T-cell (primary cell): ENCODE measurements around the gene FHIT. TPM values are rescaled to one million over a fixed set of nuclear protein-coding genes. Genes with fewer than 3 reads are reported as not detected.
"Not testable (repeated sequence)": the region's sequence is repeated elsewhere in the genome, so short reads cannot be mapped to it uniquely, and the experiment has no call there.

Source experiments
- ATAC-seq, 4 experiments: fragments of 200-7000 bp in 3 of 4; fragments of 150-1000 bp in 1 of 4; cut with Tn5 transposase; replicated peaks in 1 of 4; 1 replicate in 3 of 4; 2 replicates in 1 of 4; pipeline ENCODE4 v1.10.0; 2021; ENCODE audit warnings: moderate library complexity in 3 of 4, mild to moderate bottlenecking in 2 of 4, moderate number of reproducible peaks in 1 of 4
- CTCF ChIA-PET, 2 donors: fragments of 300-600 bp; sonication (Branson Sonifier 250); formaldehyde crosslinking; loops; one replicate each; lab custom pipeline; 2022; ENCODE audit warnings: antibody characterized with exemption in 2 of 2; lab: Charles Lee
- POLR2A ChIA-PET, 2 donors: fragments of 300-600 bp; sonication (Branson Sonifier 250); formaldehyde crosslinking; loops; one replicate each; lab custom pipeline; 2022; ENCODE audit warnings: antibody characterized with exemption in 2 of 2; lab: Charles Lee
- DNase-seq, 35 experiments: peaks; one replicate each; pipeline versions ENCODE4 v3.0.0 to v3.0.0-alpha.2; 2013 to 2023
- H3K27ac ChIP-seq: one replicate; pipeline ENCODE4 v1.5.1; 2013; ENCODE audit warnings: low read length
- H3K27me3 ChIP-seq, 2 experiments: replicated peaks in 1 of 2; 1 replicate in 1 of 2; 2 replicates in 1 of 2; pipeline versions ENCODE4 v1.6.1 to v1.7.0; 2013; ENCODE audit warnings: low read length in 1 of 2, mixed read lengths in 1 of 2; ENCODE audit not compliant: control insufficient read depth in 2 of 2, insufficient read depth in 2 of 2; ENCODE audit errors: extremely low read depth in 1 of 2
- H3K36me3 ChIP-seq, 2 donors: 1 replicate in 1 of 2; 2 replicates in 1 of 2; pipeline versions ENCODE4 v1.6.1 to v1.7.0; 2013; ENCODE audit warnings: low read length in 1 of 2; ENCODE audit not compliant: control insufficient read depth in 2 of 2, insufficient read depth in 1 of 2; ENCODE audit errors: extremely low read depth in 1 of 2
- H3K4me1 ChIP-seq, 2 experiments: 1 replicate in 1 of 2; 2 replicates in 1 of 2; pipeline versions ENCODE4 v1.6.1 to v1.7.0; 2013; ENCODE audit warnings: low read length in 2 of 2, mixed read lengths in 1 of 2; ENCODE audit not compliant: insufficient read depth in 2 of 2, control insufficient read depth in 1 of 2; ENCODE audit errors: extremely low read depth in 1 of 2
- H3K4me3 ChIP-seq, 2 donors: 1 replicate in 1 of 2; 2 replicates in 1 of 2; pipeline versions ENCODE4 v1.5.1 to v1.7.0; 2013; ENCODE audit warnings: mild to moderate bottlenecking in 2 of 2, low read length in 1 of 2, moderate library complexity in 1 of 2; ENCODE audit not compliant: control insufficient read depth in 1 of 2; ENCODE audit errors: extremely low read depth in 1 of 2
- H3K9me3 ChIP-seq: 2 replicates; pipeline ENCODE4 v1.7.0; 2013
- H3K27ac Mint-ChIP-seq, 2 donors: one replicate each; pipeline ENCODE4 v1.8.0; 2020 to 2021; ENCODE audit warnings: mild to moderate bottlenecking in 2 of 2, mixed read lengths in 2 of 2
- H3K27me3 Mint-ChIP-seq, 2 donors: one replicate each; pipeline ENCODE4 v1.8.0; 2021 to 2022; ENCODE audit warnings: mixed read lengths in 2 of 2
- H3K36me3 Mint-ChIP-seq: one replicate; pipeline ENCODE4 v1.8.0; 2021; ENCODE audit warnings: mixed read lengths
- H3K4me1 Mint-ChIP-seq, 3 donors: one replicate each; pipeline ENCODE4 v1.8.0; 2020 to 2022; ENCODE audit warnings: mixed read lengths in 3 of 3, mild to moderate bottlenecking in 1 of 3
- H3K4me3 Mint-ChIP-seq, 3 donors: one replicate each; pipeline ENCODE4 v1.8.0; 2020 to 2022; ENCODE audit warnings: mild to moderate bottlenecking in 3 of 3, mixed read lengths in 3 of 3, moderate library complexity in 3 of 3
- H3K9me3 Mint-ChIP-seq, 3 donors: one replicate each; pipeline ENCODE4 v1.8.0; 2020 to 2022; ENCODE audit warnings: mixed read lengths in 3 of 3
- WGBS: methylation state at CpG from one replicate; pipeline ENCODE4 v1.1.5; 2013; ENCODE audit warnings: missing lambda C conversion rate; ENCODE audit not compliant: insufficient coverage; 5-methylcytosine and 5-hydroxymethylcytosine counted together
- total RNA-seq, 35 experiments: library from RNA in 6 of 35; stranded (reverse) in 6 of 35; fragments of 120-200 nt in 1 of 35; gene quantifications; one replicate each; pipeline versions ENCODE4 v1.2.1 to v1.2.4 and lab custom pipeline; 2013 to 2026

The FHIT gene
- total RNA-seq, 5 donors from 2014 or later (not counting 1 experiment from before 2014, with no cell fraction given): 33.1 to 197 (median 78.3) TPM

- H3K4me3 ChIP-seq, H3K27ac Mint-ChIP-seq, H3K27me3 ChIP-seq, H3K36me3 Mint-ChIP-seq, H3K27ac ChIP-seq, H3K9me3 ChIP-seq, POLR2A ChIA-PET, H3K4me1 ChIP-seq, DNase-seq, CTCF ChIA-PET, H3K27me3 Mint-ChIP-seq, ATAC-seq, H3K36me3 ChIP-seq, H3K9me3 Mint-ChIP-seq, H3K4me3 Mint-ChIP-seq, H3K4me1 Mint-ChIP-seq: not testable (repeated sequence)
- WGBS: 92% methylated on average over 8 of the region's 10 CpGs
These were observed 362.3 kb downstream of the FHIT start for GRCh38 chr3:60888952-60889351.

DNA sequence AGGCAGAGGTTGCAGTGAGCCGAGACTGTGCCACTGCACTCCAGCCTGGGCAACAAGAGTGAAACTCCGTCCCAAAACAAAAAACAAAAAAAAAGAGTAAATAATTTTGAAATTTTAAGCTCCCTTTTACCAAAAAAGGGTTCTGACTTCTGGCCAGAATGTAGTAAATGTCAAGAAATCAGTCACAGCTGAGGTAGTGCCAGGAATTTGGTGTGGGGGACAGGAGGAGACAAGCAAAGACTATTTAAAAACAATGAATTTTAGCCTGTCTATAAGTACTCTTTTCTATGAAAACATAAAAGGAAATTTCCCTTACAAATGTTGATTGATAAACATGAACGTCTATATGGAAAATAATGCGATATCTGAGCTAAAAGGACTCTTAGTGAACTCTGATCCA is 363.7 kb downstream of the FHIT start:
- no CpG with 5 or more reads among the region's 4 CpGs for WGBS
- H3K27me3 Mint-ChIP-seq: no peaks in the 10 kb centered on the region
- peaks cover 1 to 7% (median 5%) of the 10 kb centered on the region in 3 donors for H3K9me3 Mint-ChIP-seq
- Histone ChIP-seq H3K27ac (no peak overlapping the region), H3K36me3 (no peaks in the 10 kb centered on the region), H3K27me3 (no peaks in the 10 kb centered on the region), H3K9me3 (no peaks in the 10 kb centered on the region), H3K4me3 (no peak overlapping the region), H3K4me1 (no peaks in the 10 kb centered on the region)
- ChIA-PET POLR2A (no interaction called here), CTCF (no interaction called here)
- DNase-seq (no peak), ATAC-seq (no peak)
- no peaks in the 10 kb centered on the region for H3K36me3 Mint-ChIP-seq
- H3K4me1 Mint-ChIP-seq: no peaks in the 10 kb centered on the region
- H3K27ac Mint-ChIP-seq: no peak overlapping the region
- no peak overlapping the region for H3K4me3 Mint-ChIP-seq

GRCh38 chr3:60886518-60886917 is 364.7 kb downstream of the FHIT start:
- Mint-ChIP-seq H3K4me3 (no peak overlapping the region), H3K27me3 (no peaks in the 10 kb centered on the region), H3K36me3 (no peaks in the 10 kb centered on the region), H3K9me3 (peaks cover 11 to 12% (median 12%) of the 10 kb centered on the region in 3 donors), H3K4me1 (no peaks in the 10 kb centered on the region), H3K27ac (no peak overlapping the region)
- DNase-seq (no peak), ATAC-seq (no peak)
- ChIA-PET POLR2A (no interaction called here), CTCF (interaction anchor here in 1 of 2 donors (0.6 kb wide), 1 partner anchor 393 kb away, joined by 3 read pairs; no protein-coding TSS in a partner anchor)
- H3K4me1 ChIP-seq: no peaks in the 10 kb centered on the region
- no peaks in the 10 kb centered on the region for H3K27me3 ChIP-seq
- no peaks in the 10 kb centered on the region for H3K9me3 ChIP-seq
- no peaks in the 10 kb centered on the region for H3K36me3 ChIP-seq
- WGBS: no CpG with 5 or more reads among the region's 1 CpG
- no peak overlapping the region for H3K4me3 ChIP-seq
- H3K27ac ChIP-seq: no peak overlapping the region

DNA sequence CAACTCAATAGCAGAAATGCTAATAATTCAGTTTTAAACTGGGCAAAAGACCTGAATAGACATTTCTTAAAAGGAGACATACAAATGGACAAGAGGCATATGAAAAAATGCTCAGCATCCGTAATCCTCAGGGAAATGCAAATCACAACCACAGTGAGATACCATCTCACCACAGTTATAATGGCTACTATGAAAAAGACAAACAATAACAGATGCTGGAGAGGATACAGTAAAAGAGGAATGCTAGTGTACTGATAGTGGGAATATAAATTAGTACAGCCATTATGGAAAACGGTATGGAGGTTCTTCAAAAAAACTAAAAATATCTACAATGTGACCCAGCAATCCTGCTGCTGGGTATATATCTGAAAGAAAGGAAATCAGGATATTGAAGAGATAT is 367.2 kb downstream of the FHIT start:
- Mint-ChIP-seq H3K36me3 (peaks cover 3% of the 10 kb centered on the region), H3K27me3 (no peaks in the 10 kb centered on the region), H3K27ac (no peak overlapping the region), H3K4me1 (no peaks in the 10 kb centered on the region), H3K4me3 (no peak overlapping the region), H3K9me3 (peaks cover 13 to 30% (median 18%) of the 10 kb centered on the region in 3 donors)
- Histone ChIP-seq H3K27ac (no peak overlapping the region), H3K4me1 (no peaks in the 10 kb centered on the region), H3K36me3 (no peaks in the 10 kb centered on the region), H3K27me3 (no peaks in the 10 kb centered on the region), H3K9me3 (peaks cover 2% of the 10 kb centered on the region), H3K4me3 (no peak overlapping the region)
- CTCF ChIA-PET: interaction anchor here in 1 of 2 donors (0.7 kb wide), 1 partner anchor 1396 kb away, joined by 3 read pairs; no protein-coding TSS in a partner anchor
- POLR2A ChIA-PET: no interaction called here
- no peak for DNase-seq
- WGBS: no CpG with 5 or more reads among the region's 2 CpGs
- ATAC-seq: no peak

- H3K4me3 Mint-ChIP-seq: no peak overlapping the region
- 86% methylated on average over 1 of the region's 1 CpG for WGBS
- peaks cover 6% of the 10 kb centered on the region for H3K36me3 Mint-ChIP-seq
- H3K9me3 ChIP-seq: peaks cover 2% of the 10 kb centered on the region
- H3K4me1 Mint-ChIP-seq: no peaks in the 10 kb centered on the region
- no peak for DNase-seq
- no peaks in the 10 kb centered on the region for H3K4me1 ChIP-seq
- no peak overlapping the region for H3K27ac Mint-ChIP-seq
- peaks cover 7 to 23% (median 13%) of the 10 kb centered on the region in 3 donors for H3K9me3 Mint-ChIP-seq
- H3K27me3 ChIP-seq: no peaks in the 10 kb centered on the region
- ChIA-PET POLR2A (no interaction called here), CTCF (no interaction called here)
- H3K4me3 ChIP-seq: no peak overlapping the region
- no peak for ATAC-seq
- H3K27me3 Mint-ChIP-seq: no peaks in the 10 kb centered on the region
- H3K27ac ChIP-seq: no peak overlapping the region
- no peaks in the 10 kb centered on the region for H3K36me3 ChIP-seq
These were observed 374.1 kb downstream of the FHIT start for GRCh38 chr3:60877188-60877587.

DNA sequence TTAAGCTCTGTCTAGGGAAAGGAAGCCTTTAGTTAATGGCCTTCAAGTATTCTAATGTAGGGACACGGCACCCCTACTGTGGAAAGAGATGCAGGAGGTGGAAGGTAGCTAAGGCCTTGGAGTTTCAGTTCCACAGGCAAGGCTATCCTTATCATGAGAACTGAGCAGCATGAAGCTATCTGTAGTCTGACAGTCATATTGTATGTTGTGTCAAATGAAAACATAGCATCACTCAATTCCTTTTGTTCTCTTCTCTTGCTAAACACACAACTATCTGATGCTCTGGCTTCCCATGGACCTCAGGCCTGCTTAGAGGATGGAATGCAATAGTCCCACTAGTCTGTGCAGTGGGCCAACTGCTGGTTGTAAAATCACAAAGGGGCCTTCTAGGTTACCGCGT is 380.9 kb downstream of the FHIT start:
- peaks cover 3 to 9% (median 4%) of the 10 kb centered on the region in 3 donors for H3K9me3 Mint-ChIP-seq
- no peaks in the 10 kb centered on the region for H3K36me3 ChIP-seq
- peaks cover 3% of the 10 kb centered on the region for H3K36me3 Mint-ChIP-seq
- H3K27ac Mint-ChIP-seq: no peak overlapping the region
- H3K9me3 ChIP-seq: no peaks in the 10 kb centered on the region
- CTCF ChIA-PET: no interaction called here
- H3K27me3 ChIP-seq: no peaks in the 10 kb centered on the region
- no peaks in the 10 kb centered on the region for H3K4me1 ChIP-seq
- no peak overlapping the region for H3K4me3 ChIP-seq
- POLR2A ChIA-PET: no interaction called here
- H3K27me3 Mint-ChIP-seq: no peaks in the 10 kb centered on the region
- H3K27ac ChIP-seq: no peak overlapping the region
- no peak overlapping the region for H3K4me3 Mint-ChIP-seq
- ATAC-seq: no peak
- H3K4me1 Mint-ChIP-seq: no peaks in the 10 kb centered on the region
- WGBS: 76% methylated on average over 3 of the region's 3 CpGs
- DNase-seq: no peak

DNA sequence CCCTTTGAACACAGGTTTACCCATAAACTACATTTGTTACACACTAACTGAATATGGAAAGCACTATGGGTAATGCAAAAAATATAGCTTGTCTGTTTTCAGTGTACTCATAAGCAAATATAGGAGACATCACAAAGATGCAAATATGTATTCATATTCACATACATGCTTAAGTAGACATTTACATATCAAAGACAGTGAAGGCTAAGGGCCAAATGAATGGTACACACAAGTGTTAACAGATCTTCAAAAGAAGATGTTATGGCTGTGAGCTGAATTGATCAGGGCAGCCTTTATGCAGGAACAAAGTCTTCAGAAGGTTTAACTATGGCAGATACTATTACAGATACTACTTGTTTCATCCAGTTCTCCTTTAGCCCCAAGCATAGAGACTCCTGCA is 384.1 kb downstream of the FHIT start:
- ATAC-seq: no peak

More for the DNA sequence above, 384.1 kb downstream of the FHIT start:
- H3K9me3 Mint-ChIP-seq: peaks cover 4 to 13% (median 12%) of the 10 kb centered on the region in 3 donors
- no peak overlapping the region for H3K27ac Mint-ChIP-seq
- H3K4me3 Mint-ChIP-seq: no peak overlapping the region
- H3K9me3 ChIP-seq: no peaks in the 10 kb centered on the region
- H3K4me3 ChIP-seq: no peak overlapping the region
- H3K4me1 Mint-ChIP-seq: no peaks in the 10 kb centered on the region
- H3K36me3 Mint-ChIP-seq: no peaks in the 10 kb centered on the region
- ChIA-PET POLR2A (no interaction called here), CTCF (no interaction called here)
- H3K36me3 ChIP-seq: no peaks in the 10 kb centered on the region
- no peak overlapping the region for H3K27ac ChIP-seq
- H3K27me3 Mint-ChIP-seq: no peaks in the 10 kb centered on the region
- H3K27me3 ChIP-seq: no peaks in the 10 kb centered on the region
- no peak for DNase-seq
- no peaks in the 10 kb centered on the region for H3K4me1 ChIP-seq
